Activated CD4-positive, alpha-beta T cell treated with anti-CD3 and anti-CD28 coated beads for 1 hour (primary cell): ENCODE results near the gene CTDSPL.

Source experiments
- DNase-seq: peaks from one replicate; pipeline ENCODE4 v3.0.0-alpha.2; 2020

CTDSPL gene

DNA sequence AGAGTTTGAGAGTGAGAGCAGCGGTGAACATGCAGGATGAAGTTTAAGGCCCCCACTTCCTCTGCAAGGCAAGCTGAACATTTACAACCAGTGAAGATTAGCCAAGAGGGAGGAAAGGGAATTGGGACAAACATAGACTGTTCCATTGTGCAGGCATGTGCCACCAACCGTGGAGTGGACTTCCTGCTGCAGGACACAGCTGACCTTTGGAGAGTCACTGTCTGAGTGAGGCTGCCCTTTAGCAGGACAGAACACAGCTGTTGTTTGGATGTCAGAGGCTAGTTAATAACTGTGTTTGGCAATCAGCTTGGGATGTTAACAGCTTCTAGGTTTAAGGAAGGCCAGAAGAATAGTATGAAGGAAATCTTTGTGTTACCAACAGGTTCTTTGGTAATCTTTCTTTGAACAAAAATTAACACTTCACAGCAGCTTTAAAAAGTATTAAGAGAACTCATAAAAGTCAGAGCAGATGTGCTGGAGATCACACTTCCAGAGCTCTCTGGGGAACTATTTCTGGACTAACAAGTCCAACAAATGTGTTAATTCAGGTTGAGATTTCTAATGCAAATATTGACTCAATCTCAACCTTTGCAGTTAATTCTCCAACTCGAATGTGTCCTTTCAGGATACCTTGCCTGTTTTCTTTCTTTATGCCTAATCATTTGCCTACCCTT is 31.4 kb downstream of the CTDSPL start:
- no peak for DNase-seq

DNA sequence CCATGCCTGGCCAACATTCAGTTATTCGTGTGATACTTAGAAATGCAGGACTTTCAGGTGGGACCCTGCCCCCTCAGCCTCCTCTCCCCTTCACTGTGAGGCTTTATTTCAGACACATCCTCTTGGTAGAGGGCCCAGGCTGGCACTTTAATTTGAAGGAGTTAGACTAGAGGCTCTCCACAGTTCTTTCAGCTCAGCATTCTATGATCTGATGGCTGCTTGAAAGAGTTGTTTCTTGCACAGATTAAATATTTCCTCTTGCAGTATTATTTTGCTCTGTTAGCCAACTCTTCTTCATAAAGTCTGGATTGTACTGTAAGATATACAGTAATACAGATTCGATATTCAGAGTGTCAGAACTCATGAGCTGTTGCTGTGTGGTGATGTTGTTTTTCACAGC is 35.1 kb downstream of the CTDSPL start:
- no peak for DNase-seq

DNA sequence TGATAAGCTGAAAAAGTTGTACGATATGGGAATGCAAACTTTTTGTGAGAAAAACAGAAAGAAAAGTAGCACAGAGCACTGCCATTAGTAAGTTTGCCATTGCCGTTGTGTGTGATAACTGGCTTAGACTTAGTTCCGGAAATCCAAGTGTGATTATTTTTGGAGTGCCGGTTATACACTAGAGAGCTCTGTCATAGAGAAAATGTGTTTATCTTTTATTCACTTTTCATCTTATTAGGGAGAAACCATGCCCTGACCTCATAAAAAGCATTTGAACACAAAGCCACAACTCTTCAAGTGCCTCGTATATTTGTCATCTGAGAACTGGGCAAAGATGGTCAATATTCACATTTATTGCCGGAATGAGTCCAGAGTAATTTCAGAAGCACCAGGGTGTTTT is 36.1 kb downstream of the CTDSPL start:
- no peak for DNase-seq

DNA sequence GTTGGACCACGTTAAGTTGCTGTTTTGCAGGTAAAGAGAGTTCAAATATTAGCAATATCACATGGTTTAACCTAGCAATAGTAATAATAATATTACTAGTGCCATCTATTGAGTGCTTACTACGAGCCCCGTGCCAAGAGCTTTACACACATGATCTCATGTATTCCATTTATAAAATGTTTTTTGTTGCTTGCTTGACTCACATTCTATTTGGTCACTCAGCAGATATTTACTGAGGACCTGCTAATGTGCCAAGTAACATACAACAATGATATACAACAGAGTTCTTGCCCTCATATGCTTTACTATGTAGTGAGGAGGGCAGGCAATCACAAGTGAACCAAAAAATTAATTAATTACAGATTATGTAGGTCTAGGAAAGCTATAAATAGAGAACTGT is 36.7 kb downstream of the CTDSPL start:
- DNase-seq, result no peak

DNA sequence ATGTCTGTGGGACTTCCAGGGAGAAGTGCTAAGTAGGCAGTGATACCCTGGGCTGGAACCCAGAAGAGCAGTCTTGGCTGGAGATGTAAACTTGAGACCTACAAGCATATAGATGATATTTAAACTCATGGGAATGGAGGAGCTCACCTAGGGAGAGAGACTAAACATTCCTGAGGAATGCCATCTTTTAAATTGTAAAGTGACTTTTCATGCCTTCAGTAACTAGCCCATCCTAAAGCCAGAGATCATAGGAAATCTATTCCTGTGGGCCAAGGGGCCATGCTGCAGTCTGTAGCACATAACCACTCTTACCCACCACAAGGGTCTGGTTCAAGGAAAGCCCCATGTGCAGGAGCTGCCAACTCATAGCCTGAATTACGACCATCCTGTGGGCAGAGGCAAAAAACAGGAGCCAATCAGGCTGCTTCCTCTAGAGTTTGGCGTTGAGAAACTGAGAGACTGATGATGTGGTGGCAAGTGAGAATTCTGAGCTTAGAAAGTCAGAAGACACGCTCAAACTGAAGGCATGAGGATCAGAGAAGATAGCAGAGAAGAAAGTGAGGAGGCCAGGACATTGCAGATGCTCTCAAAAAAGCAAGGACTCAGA is 37.5 kb downstream of the CTDSPL start:
- DNase-seq, result no peak

DNA sequence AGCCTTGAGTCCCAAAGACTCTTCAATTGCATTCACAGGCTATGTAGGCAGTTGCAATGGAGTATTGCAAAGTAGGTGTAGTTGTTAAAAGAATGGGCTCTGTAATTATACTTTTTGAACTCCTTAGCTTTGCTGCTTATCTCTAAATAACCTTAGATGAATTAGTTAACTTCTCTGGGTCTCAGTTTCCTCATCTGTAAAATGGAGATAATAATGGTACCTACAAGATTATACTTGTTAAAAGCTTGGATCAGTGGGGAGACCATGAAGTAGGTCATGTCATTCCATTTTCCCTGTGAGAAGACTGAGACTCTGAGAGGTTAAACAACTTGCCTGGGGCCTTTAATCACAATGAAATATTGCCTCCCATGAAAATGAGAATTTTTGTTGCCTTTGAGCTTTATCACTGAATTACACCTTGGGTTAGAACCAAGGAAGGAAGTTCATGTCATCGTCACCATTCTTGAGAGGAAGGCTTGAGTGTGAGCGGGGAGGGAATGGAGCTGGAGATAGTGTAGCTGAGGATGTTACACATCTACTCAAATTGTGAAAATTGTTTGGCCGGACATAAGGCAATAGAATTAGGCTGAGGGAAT is 38.1 kb downstream of the CTDSPL start:
- no peak for DNase-seq

DNA sequence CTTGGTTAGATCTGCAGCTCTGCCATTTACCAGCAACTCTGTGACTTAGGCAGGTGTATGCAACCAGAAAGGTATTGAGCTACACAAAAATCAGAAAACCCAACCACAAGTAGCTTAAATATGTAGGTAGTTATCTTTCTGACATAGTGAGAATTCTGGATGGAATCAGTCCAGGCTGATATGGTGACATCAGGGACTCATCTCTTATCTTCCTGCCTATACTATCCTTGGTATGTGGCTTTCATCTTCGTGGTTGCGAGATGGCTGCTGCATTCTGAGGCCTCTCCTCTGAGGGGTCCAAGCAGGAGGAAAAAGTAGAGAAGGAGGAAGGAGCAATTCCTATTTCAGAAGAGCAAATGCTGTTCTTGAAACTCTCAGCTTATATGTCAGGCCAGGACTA is 40.0 kb downstream of the CTDSPL start:
- DNase-seq, result no peak

DNA sequence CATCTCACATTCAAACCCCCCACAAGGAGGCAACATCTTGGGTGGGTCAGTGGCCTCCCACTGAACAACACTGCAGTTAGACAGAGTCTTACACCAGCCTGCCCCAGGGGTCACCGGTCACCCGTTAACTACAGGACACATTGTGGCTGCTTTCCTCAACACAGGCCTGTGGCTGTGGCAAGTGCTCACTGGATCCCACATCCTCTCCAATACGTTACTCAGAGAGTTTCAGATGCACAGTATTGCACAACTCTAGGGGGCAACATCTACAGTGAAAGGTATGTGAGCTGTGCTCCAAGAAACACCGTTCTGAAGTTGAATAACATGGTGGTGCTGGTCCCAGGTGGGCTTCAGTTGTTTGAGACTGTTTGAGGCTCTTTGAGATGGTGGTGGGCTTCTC is 41.0 kb downstream of the CTDSPL start:
- no peak for DNase-seq

DNA sequence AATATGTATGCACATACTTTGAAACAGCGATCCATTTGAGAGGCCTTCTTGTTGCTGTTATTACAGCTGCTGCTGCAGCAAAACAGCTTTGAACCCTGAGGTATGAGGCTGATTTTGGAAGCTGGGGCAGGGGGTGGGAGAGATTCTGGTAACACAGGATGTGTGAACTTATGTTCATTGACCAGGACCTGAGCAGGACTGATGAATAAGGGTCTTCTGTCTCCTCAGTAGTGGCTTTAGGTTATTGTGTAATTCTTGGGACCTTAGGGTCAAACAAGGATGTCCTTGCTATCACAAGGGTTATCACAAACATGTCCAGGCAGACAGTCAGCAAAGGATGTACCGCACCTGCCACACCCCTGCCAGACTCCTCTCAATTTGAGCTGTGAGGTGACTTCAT is 41.6 kb downstream of the CTDSPL start:
- no peak for DNase-seq

DNA sequence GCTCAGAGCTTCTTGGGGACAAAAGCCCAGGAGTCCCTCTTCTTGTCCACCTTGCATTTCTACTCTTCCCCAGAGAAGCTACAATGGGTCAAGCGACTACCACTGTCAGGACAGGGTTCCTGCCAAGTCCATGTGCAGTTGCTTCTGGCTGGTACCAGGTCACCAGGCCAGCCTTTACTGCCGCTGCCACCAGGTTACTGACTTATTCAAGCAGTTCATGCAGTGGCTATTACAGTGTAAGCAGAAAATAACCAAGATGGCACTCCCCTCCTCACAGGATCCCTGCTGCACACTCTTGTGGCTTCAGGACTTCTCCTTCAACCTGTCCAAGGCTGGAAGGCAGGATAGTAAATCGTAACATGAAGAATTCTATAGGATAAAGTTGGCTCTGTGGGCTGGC is 42.1 kb downstream of the CTDSPL start:
- DNase-seq, result no peak

DNA sequence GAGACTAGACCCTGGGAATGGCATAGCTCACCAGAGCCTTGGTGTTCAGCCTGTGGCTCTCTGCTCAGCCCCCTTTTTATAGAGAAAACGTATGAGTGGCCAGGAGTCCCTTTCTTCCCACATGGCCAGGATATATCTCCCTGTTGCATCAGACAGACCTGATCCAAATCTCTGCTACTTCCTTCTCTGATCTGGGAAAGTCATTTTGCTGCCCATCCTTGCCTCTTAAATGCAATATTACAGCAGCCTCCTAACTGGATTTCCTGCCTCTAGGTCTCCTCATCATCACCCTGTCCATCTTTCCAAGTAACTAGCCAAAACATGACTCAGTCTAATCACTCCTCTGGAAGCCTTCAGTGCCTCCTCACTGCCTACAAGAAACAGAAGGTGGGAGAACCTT is 42.9 kb downstream of the CTDSPL start:
- no peak for DNase-seq

DNA sequence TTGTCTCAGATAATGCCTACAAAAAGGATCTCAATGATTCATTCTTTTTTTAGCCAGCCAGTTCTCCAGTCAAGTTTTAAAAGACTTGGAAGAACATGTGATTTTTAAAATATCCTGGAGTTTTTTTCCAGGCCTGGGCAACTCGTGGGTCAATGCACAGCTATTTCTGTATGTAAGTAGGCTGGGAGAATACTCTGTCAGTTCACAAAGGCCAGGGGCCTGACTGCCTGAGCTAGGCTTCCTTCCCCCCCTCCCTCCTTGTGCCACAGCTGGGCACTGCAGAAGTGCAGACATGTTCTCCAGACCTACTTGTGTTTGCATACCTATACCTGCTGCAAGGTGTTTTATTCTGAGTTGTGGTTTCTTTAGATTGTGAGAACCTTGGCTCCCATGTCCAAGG is 43.7 kb downstream of the CTDSPL start:
- DNase-seq, result no peak

DNA sequence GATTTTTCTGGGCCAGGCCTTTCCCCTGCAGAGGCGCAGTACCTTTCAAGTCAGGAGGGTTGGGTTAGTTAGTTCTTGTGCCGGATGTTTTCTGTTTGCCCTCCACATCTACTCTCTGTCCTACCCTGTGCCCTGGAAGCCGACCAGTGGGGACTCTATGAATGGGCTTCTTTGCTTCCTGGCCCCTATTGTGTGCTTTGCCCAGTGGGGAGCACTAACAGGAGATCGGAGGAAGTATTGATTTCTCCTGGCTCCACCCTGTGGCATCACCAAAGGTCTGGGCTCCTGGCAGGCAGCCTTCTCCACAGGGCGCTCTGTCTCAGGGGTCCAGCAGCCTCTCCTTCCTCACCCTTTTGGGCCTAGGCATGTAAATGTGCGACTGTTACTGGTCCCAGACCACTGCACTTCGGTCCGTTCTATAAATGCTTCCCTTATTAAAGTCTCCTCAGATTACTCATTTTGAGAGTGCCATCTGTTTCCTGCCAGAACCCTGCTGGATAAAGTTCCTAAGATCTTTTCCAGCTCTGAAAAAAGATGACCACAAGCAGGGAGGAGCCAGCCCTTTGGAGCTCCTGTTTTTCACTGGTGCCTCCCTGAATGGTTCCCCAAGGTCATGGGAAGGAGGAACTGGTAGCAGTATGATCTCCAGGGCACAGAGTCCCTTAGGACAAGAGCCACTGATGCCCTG is 44.5 kb downstream of the CTDSPL start:
- DNase-seq, result no peak

DNA sequence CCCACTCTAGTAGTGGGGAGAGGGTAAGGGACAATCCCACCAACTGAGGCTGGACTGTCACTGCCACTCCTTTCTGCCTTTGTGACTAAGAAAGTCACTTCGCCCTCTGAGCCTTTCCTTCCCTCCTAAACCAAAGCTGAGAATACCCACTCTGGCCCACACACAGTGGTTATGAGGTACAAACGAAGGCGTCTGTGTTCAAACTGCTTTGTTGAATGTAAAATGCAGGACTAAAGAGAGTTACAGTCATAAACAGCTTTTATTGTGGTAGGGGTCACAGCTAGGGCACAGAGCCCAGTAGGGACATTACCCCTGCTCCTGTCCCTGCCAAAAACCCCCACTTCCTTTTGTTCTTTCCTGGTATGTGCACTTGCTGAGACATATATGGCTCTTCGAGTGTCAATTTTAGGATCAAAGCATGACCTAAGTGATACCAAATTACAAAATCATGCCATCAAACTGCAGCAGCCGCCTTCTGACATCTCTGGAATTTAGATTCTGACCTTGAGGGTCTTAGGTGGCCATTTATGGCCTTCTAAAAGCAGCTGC is 45.1 kb downstream of the CTDSPL start:
- DNase-seq, result no peak

DNA sequence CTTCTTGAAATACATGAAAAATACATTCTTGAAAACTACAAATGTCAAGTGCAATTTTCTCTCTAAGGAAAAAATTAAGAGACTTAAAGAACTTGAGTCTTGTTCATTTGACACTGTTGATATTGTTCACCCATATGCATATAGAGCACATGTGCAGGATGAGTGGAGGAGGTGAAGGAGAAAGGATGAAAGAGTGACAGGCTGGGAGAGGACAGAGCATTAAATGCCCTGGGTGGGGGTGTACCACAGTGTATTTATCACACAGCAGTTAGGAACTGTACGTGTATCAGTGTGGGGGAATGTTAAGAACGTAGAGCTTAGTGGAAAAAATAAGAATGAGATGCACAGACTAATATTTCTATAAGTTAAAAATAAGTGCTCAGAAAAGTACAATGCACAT is 45.7 kb downstream of the CTDSPL start:
- no peak for DNase-seq

DNA sequence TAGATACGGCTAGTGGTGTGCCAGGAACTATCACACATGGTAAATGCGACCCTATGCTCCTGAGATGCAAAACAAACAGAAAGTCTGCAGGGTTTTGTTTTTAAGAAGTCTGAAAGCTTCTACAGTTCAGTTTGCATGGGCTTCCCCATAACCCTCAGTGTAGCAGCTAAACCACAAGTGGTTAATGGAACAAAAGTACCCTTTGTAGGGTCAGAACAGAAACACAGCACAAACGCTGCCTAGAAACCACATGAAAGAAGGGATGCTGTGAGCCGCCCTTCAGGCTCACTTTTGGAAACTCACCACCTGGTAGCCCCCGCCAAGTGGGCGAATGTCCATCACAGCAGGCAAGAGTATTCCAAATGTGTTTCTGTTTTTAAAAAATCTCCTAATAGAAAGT is 46.2 kb downstream of the CTDSPL start:
- DNase-seq, result no peak

DNA sequence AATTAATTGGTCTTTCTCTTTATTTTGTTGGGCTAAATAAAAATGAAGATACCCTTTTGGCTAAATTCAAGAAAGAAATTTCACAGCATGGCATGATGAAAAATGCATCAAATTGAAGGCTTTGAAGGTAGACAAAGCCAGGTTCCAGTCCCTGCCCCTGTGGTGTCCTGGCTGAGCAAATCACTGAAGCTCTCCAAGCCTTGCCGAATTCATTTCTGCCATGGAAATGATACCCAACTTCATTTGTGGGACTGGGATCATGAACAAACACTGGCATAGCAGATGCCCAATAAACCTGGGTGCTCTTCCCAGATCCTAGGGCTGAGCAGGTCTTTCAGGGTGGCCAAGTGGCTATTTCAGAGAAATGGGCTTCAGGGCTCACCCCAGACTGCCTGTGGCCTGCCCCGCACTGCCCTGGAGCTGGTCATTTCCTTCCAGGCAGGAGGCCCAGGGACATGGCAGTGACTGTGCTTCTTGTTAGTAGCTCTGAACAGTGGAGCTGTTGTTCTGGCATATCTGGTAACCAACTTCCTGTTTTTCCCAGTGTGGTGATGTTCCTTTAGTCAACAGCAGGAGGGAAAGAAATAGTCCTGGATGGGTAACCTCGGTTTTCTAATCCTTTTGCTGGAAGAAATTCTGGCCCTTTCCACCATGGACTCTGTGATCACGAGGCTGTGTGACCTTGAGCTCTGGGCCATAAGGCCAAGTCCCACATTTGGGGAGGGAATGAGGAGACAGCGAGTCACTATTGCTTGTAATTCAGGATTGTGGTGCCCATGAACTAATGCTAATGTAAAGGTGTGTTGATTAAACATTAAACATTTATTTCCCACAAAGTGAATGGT is 47.6 kb downstream of the CTDSPL start:
- DNase-seq, result no peak

DNA sequence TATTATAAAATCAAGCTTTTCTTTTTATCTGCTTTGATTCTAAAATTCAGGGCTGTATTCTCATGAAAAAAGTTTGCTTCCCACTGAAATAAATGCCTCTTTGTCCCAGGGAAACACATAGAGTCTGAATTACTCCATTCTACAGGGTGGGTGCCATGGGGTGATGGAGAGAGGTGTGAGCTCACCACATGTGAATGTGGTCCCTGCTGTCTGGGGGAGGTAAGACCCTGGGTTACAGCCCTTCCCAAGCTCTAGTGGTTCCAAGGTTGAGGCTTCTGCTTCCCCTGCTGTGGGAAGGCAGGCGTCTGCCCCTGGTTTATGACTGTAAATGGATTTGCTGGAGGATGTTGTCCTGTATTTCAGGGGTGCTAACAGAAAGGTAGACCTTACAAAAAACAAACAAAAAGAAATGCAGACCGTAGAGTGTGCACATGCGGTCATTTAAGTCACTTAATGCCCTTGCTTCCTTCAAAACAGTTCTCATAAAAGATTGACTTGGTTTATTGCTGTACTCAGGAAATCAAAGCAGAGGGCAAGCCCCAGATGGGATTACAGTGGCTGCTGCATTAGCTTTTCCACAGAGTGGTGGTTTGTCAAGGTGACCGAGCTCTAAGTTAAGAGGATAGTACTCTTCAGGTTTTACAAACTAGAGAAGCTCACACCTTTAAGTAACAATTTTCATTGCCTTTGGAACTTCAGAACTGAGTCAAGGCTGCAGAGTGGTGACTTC is 49.2 kb downstream of the CTDSPL start:
- no peak for DNase-seq

DNA sequence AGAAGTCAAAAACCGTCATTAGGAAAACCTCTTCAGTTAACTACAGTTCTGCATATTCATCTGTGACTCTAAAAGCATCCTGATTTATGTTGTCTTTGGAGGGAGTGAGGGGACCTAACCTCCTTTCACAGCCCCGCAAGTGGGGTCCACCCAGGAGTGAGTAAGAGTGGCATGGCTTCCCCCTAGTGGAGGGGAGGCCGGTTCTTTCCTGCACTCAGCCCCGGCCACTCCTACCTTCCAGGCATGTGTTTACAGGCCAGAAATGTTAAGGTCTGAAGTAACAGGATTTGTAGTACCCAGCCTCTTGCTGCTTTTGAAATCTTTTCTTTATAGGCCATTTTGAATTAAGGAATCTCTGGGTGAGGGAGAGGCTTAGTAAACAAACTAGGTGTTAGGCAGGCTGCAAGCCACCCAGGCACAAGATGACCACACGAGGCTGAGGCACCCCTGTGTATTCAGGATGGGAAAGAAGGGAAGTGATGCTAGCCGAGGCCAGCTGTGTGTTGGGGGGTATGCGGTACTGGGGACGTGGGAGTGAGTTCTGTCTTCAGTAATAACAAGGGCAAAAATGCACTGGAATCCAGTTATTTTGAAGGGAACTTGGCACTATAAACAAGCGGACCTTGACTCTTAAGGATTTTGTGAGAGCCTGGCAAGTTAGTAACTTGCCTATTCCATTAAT is 50.5 kb downstream of the CTDSPL start:
- no peak for DNase-seq

DNA sequence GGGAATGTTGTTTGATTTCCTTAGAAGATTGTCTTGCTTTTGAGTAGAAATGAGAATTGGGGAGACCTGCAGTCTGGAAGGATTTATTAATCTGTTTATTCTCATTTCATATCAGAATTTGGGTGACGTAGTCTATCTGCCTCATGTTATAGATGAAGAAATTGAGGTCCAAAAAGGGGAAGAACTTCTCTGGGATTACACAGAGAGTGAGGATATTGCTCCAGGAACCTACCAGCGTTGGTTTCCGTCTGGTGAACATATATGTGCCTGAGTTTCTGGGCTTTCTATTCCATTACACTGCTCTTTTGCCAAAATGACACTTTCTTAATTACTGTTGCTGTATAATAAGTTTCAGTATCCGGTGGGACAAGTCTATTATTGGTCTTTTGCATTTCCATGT is 51.8 kb downstream of the CTDSPL start:
- DNase-seq, result no peak

DNA sequence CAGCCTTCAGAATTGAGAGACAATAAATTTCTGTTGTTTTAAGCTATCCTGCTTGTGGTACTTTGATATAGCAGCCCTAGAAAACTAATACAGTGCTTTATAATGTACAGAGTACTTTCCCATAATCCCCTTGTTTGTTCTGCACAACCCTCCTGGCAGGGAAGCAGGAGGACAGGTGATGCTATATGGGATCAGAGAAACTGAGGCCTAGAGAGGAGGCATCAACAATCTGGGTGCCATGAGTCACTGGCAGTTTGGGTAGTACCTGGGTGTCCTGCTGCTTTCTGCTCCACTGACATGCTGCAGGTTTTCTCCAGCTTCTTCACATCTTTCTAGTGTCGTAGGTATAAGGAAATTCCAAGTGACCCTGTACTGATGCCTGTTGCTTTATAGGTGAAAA is 55.0 kb downstream of the CTDSPL start:
- DNase-seq, result no peak

DNA sequence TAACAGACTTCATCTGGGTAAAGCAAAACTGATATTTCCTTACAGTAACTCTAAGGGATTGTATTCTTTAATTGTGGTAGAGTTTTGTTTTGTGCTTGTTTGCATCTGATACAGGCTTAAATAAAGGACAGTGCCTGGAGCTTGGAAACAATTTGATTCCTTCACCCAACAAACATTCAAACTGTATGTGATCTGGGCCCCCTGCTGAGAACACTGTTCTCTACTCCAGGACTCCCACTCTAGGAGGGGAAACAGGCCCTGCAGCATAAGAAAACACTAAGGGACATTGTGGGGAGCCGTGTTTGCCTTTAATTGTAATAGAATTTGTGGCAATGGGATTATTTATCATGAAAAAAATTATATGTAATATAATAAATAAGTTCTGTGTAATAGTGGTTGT is 56.9 kb downstream of the CTDSPL start:
- DNase-seq, result no peak
